ENCODE data around the gene CHIC2. TPM values are rescaled to one million over a fixed set of nuclear protein-coding genes. Genes with fewer than 3 reads are reported as not detected.

Gene CHIC2
- total RNA-seq, 1 donor from 2014 or later = 8.6 TPM

GRCh38 chr4:54095110-54095825 lies 30.9 kb upstream of the CHIC2 start:
- intact Hi-C loops (cut with DNase I) = no loop called here
- ATAC-seq (ENCODE audit: poor library complexity) = no peak
- no peak for DNase-seq

- intact Hi-C loops (cut with DNase I) = no loop called here
- DNase-seq (no peak), ATAC-seq (ENCODE audit: poor library complexity) (no peak)
Measured at GRCh38 chr4:54094451-54094850, 30.0 kb upstream of the CHIC2 start.

- intact Hi-C loops (cut with DNase I) = no loop called here
- ATAC-seq (ENCODE audit: poor library complexity) = no peak
- DNase-seq = no peak
Measured at GRCh38 chr4:54093324-54094240, 29.2 kb upstream of the CHIC2 start.

- intact Hi-C loops (cut with DNase I) = no loop called here
- DNase-seq (no peak), ATAC-seq (ENCODE audit: poor library complexity) (no peak)
Measured at GRCh38 chr4:54092405-54093323, 28.3 kb upstream of the CHIC2 start.

GRCh38 chr4:54091637-54092404 lies 27.4 kb upstream of the CHIC2 start:
- intact Hi-C loops (cut with DNase I) = no loop called here
- peak; percentile 95 for ATAC-seq (ENCODE audit: poor library complexity)

GRCh38 chr4:54090804-54091623 lies 26.6 kb upstream of the CHIC2 start:
- peak; percentile 89 for ATAC-seq (ENCODE audit: poor library complexity)
- DNase-seq = peak; percentile 63
- intact Hi-C loops (cut with DNase I) = no loop called here

More at GRCh38 chr4:54091637-54092404, 27.4 kb upstream of the CHIC2 start:
- peak; percentile 92 for DNase-seq

- intact Hi-C loops (cut with DNase I) = no loop called here
- DNase-seq (no peak), ATAC-seq (ENCODE audit: poor library complexity) (no peak)
Measured at GRCh38 chr4:54090404-54090803, 26.0 kb upstream of the CHIC2 start.

GRCh38 chr4:54089875-54090274 lies 25.5 kb upstream of the CHIC2 start:
- intact Hi-C loops (cut with DNase I) = no loop called here
- DNase-seq (no peak), ATAC-seq (ENCODE audit: poor library complexity) (no peak)

- intact Hi-C loops (cut with DNase I) = no loop called here
- DNase-seq (no peak), ATAC-seq (ENCODE audit: poor library complexity) (peak; percentile 52)
Measured at GRCh38 chr4:54085284-54085683, 20.9 kb upstream of the CHIC2 start.

GRCh38 chr4:54082168-54082567 lies 17.8 kb upstream of the CHIC2 start:
- DNase-seq (no peak), ATAC-seq (ENCODE audit: poor library complexity) (no peak)
- intact Hi-C loops (cut with DNase I) = no loop called here

GRCh38 chr4:54077812-54078211 lies 13.4 kb upstream of the CHIC2 start:
- intact Hi-C loops (cut with DNase I) = no loop called here
- DNase-seq = no peak
- no peak for ATAC-seq (ENCODE audit: poor library complexity)

- intact Hi-C loops (cut with DNase I) = no loop called here
- ATAC-seq (ENCODE audit: poor library complexity) = no peak
- DNase-seq = no peak
Measured at GRCh38 chr4:54076673-54077072, 12.3 kb upstream of the CHIC2 start.

- intact Hi-C loops (cut with DNase I) = no loop called here
- ATAC-seq (ENCODE audit: poor library complexity) = no peak
Measured at GRCh38 chr4:54074381-54074780, 10.0 kb upstream of the CHIC2 start.

GRCh38 chr4:54073271-54073880 lies 9.0 kb upstream of the CHIC2 start:
- intact Hi-C loops (cut with DNase I) = no loop called here
- DNase-seq (no peak), ATAC-seq (ENCODE audit: poor library complexity) (no peak)

More at GRCh38 chr4:54074381-54074780, 10.0 kb upstream of the CHIC2 start:
- DNase-seq = no peak

- intact Hi-C loops (cut with DNase I) = no loop called here
- ATAC-seq (ENCODE audit: poor library complexity) (no peak), DNase-seq (peak; percentile 47)
Measured at GRCh38 chr4:54067166-54067565, 2.8 kb upstream of the CHIC2 start.

GRCh38 chr4:54066718-54067129 lies 2.3 kb upstream of the CHIC2 start:
- DNase-seq (no peak), ATAC-seq (ENCODE audit: poor library complexity) (no peak)
- intact Hi-C loops (cut with DNase I) = no loop called here

GRCh38 chr4:54066088-54066415 lies 1.6 kb upstream of the CHIC2 start:
- ATAC-seq (ENCODE audit: poor library complexity) (no peak), DNase-seq (no peak)
- intact Hi-C loops (cut with DNase I) = no loop called here

Data from Right ventricle myocardium superior (tissue), 1 donor.